Brain microvascular endothelial cell (primary cell): ENCODE results near the gene ANKIB1.

Experiments
- DNase-seq: peaks from one replicate; pipeline ENCODE4 v3.0.0-alpha.2; 2020
- H3K27ac ChIP-seq: fragments of 250-450 bp; sonication (Bioruptor Pico); 2 replicates; pipeline ENCODE4 v1.5.1; 2020; ENCODE audit warnings: mild to moderate bottlenecking, moderate library complexity
- H3K27me3 ChIP-seq: fragments of 250-450 bp; sonication (Bioruptor Pico); replicated peaks from 2 replicates; pipeline ENCODE4 v1.5.1; 2020; ENCODE audit warnings: mild to moderate bottlenecking
- H3K36me3 ChIP-seq: fragments of 250-450 bp; sonication (Bioruptor Pico); replicated peaks from 2 replicates; pipeline ENCODE4 v1.5.1; 2020; ENCODE audit warnings: mild to moderate bottlenecking
- H3K4me3 ChIP-seq: 2 replicates; pipeline ENCODE4 v1.5.1; 2011; ENCODE audit warnings: low read depth, mild to moderate bottlenecking, control low read depth, low read length, moderate library complexity
- CTCF ChIP-seq: IDR thresholded peaks from 2 replicates; pipeline ENCODE4 v1.5.1; 2011; ENCODE audit warnings: low read depth, mild to moderate bottlenecking, moderate library complexity, low read length, control low read depth, inconsistent platforms; ENCODE audit errors: missing control alignments
- in situ Hi-C: cut with HindIII; loops from 2 replicates; pipeline ENCODE4 v1.10.0; 2017; ENCODE audit warnings: low sequenced_read_pairs, low pct_ligation_motif_present

Gene ANKIB1

GRCh38 chr7:92448205-92448747, 202.5 kb downstream of the ANKIB1 start:
- in situ Hi-C loops: no loop called here
- peak overlapping the region; percentile 85 for H3K4me3 ChIP-seq
- peak; percentile 58 for TF ChIP-seq CTCF
- H3K27ac ChIP-seq: peak overlapping the region; percentile 83
- peaks cover 18% of the 10 kb centered on the region for H3K36me3 ChIP-seq
- DNase-seq: peak; percentile 49
- H3K27me3 ChIP-seq: no peaks in the 10 kb centered on the region
